HCT116 (cell line): Measurements from ENCODE around the gene IFITM10. TPM values are rescaled to one million over a fixed set of nuclear protein-coding genes. Genes with fewer than 3 reads are reported as not detected.

Experiments
- ATAC-seq: fragments of 200-7000 bp; cut with Tn5 transposase; 2 replicates; pipeline ENCODE4 v1.9.1; 2020; ENCODE audit warnings: mild to moderate bottlenecking, moderate library complexity
- BruUV-seq: library from RNA; stranded (reverse); fragments of 400-500 nt; replicated peaks from 2 replicates; lab custom pipeline; 2021; lab: Mats Ljungman, UMichigan
- CTCF ChIA-PET: fragments of 300-600 bp; sonication (Branson Sonifier 250); formaldehyde crosslinking; loops from one replicate; lab custom pipeline; 2021; ENCODE audit warnings: antibody characterized with exemption; lab: Charles Lee
- POLR2A ChIA-PET: fragments of 300-600, 350-600 bp; sonication (Branson Sonifier 250); formaldehyde crosslinking; loops from one replicate; lab custom pipeline; 2021; ENCODE audit warnings: antibody characterized with exemption; lab: Charles Lee
- RAD21 ChIA-PET, 2 experiments: fragments of 300-600 bp; sonication (Branson Sonifier 250); formaldehyde crosslinking; loops; one replicate each; lab custom pipeline; 2023; ENCODE audit warnings: low total read pairs in 2 of 2; ENCODE audit not compliant: uncharacterized antibody in 2 of 2, unreplicated experiment in 2 of 2, low non-redundant PET in 1 of 2; lab: Charles Lee
- DNase-seq: peaks from one replicate; pipeline ENCODE4 v3.0.0-alpha.2; 2010; ENCODE audit warnings: low read depth, low spot score
- H2AFZ ChIP-seq: fragments of 200-600 bp; shearing (Covaris generic), sonication (generic); 2 replicates; pipeline ENCODE4 v1.6.1; 2017; ENCODE audit warnings: low read depth, mixed run types, mixed read lengths, antibody characterized with exemption, low read length; ENCODE audit not compliant: poor library complexity, severe bottlenecking
- H3K27ac ChIP-seq: 2 replicates; pipeline ENCODE4 v1.5.1; 2012; ENCODE audit warnings: low read depth, low read length
- H3K27me3 ChIP-seq: fragments of 200-600 bp; sonication (generic); 2 replicates; pipeline ENCODE4 v1.6.1; 2016; ENCODE audit warnings: mixed run types, low read length, mixed read lengths; ENCODE audit not compliant: insufficient read depth
- H3K36me3 ChIP-seq, 2 experiments: fragments of 200-500 bp in 1 of 2; fragments of 200-600 bp in 1 of 2; sonication (Bioruptor generic) in 1 of 2; sonication (generic) in 1 of 2; 2 replicates each; pipeline versions ENCODE4 v1.5.1 to v1.6.1; 2014 to 2016; ENCODE audit warnings: low read length in 2 of 2, inconsistent platforms in 1 of 2, mixed read lengths in 1 of 2, mixed run types in 1 of 2; ENCODE audit not compliant: insufficient read depth in 2 of 2, control insufficient read depth in 1 of 2
- H3K4me1 ChIP-seq, 2 experiments: fragments of 200-600 bp in 1 of 2; sonication (generic) in 1 of 2; 2 replicates each; pipeline versions ENCODE4 v1.5.1 to v1.6.1; 2012 to 2017; ENCODE audit warnings: low read length in 2 of 2, inconsistent platforms in 1 of 2, mild to moderate bottlenecking in 1 of 2, mixed read lengths in 1 of 2, mixed run types in 1 of 2, moderate library complexity in 1 of 2; ENCODE audit not compliant: insufficient read depth in 2 of 2, control insufficient read depth in 1 of 2
- H3K4me2 ChIP-seq: fragments of 200-600 bp; sonication (generic); 2 replicates; pipeline ENCODE4 v1.6.1; 2017; ENCODE audit warnings: mixed run types, low read length, mixed read lengths
- H3K4me3 ChIP-seq, 2 experiments: fragments of 200-600 bp in 1 of 2; sonication (generic) in 1 of 2; replicated peaks in 1 of 2; 2 replicates each; pipeline ENCODE4 v1.5.1; 2011 to 2016; ENCODE audit warnings: low read length in 2 of 2, control low read depth in 1 of 2, low read depth in 1 of 2, mild to moderate bottlenecking in 1 of 2, mixed read lengths in 1 of 2, mixed run types in 1 of 2
- H3K79me2 ChIP-seq: fragments of 200-600 bp; sonication (generic); 2 replicates; pipeline ENCODE4 v1.6.1; 2017; ENCODE audit warnings: mild to moderate bottlenecking, mixed run types, low read length, moderate library complexity, mixed read lengths; ENCODE audit not compliant: insufficient read depth
- H3K9ac ChIP-seq: fragments of 200-600 bp; sonication (generic); 2 replicates; pipeline ENCODE4 v1.6.1; 2016; ENCODE audit warnings: low read length, mixed read lengths
- H3K9me2 ChIP-seq: fragments of 200-600 bp; sonication (generic), shearing (Covaris generic); 2 replicates; pipeline ENCODE4 v1.6.1; 2017; ENCODE audit warnings: mixed run types, mild to moderate bottlenecking, moderate library complexity; ENCODE audit not compliant: insufficient read depth
- H3K9me3 ChIP-seq, 2 experiments: fragments of 200-500 bp in 1 of 2; fragments of 200-600 bp in 1 of 2; sonication (Bioruptor generic) in 1 of 2; sonication (generic) in 1 of 2; 2 replicates each; pipeline ENCODE4 v1.6.1; 2014 to 2017; ENCODE audit warnings: low read length in 2 of 2, mixed read lengths in 2 of 2, inconsistent platforms in 1 of 2, low read depth in 1 of 2, mild to moderate bottlenecking in 1 of 2, mixed run types in 1 of 2, moderate library complexity in 1 of 2; ENCODE audit not compliant: control insufficient read depth in 1 of 2, insufficient read depth in 1 of 2
- H4K20me1 ChIP-seq: fragments of 200-600 bp; sonication (generic), shearing (Covaris generic); 2 replicates; pipeline ENCODE4 v1.6.1; 2017; ENCODE audit warnings: mixed run types, mild to moderate bottlenecking, moderate library complexity; ENCODE audit not compliant: insufficient read depth
- ATF3 ChIP-seq: IDR thresholded peaks from 2 replicates; pipeline ENCODE4 v1.6.1; 2012
- CBX3 ChIP-seq: IDR thresholded peaks from 2 replicates; pipeline ENCODE4 v1.6.1; 2012; ENCODE audit warnings: low read depth
- CEBPB ChIP-seq: IDR thresholded peaks from 2 replicates; pipeline ENCODE4 v1.6.1; 2012; ENCODE audit warnings: low read depth
- EGR1 ChIP-seq: IDR thresholded peaks from 2 replicates; pipeline ENCODE4 v1.6.1; 2012; ENCODE audit warnings: low read depth
- ELF1 ChIP-seq: IDR thresholded peaks from 2 replicates; pipeline ENCODE4 v1.6.1; 2012; ENCODE audit warnings: low read depth, borderline replicate concordance
- EZH2 ChIP-seq: fragments of 200-600 bp; sonication (generic); IDR thresholded peaks from 2 replicates; pipeline ENCODE4 v1.6.1; 2017; ENCODE audit warnings: antibody characterized with exemption, mixed run types
- JUND ChIP-seq: IDR thresholded peaks from 2 replicates; pipeline ENCODE4 v1.6.1; 2012
- POLR2A ChIP-seq: IDR thresholded peaks from 2 replicates; pipeline ENCODE4 v1.7.0; 2011; ENCODE audit warnings: borderline replicate concordance; ENCODE audit not compliant: insufficient read depth, insufficient read length; ENCODE audit errors: extremely low read depth
- POLR2AphosphoS5 ChIP-seq: IDR thresholded peaks from 2 replicates; pipeline ENCODE4 v1.6.1; 2011; ENCODE audit warnings: mild to moderate bottlenecking, low read depth, low read length, moderate library complexity
- RAD21 ChIP-seq: IDR thresholded peaks from 2 replicates; pipeline ENCODE4 v1.6.1; 2012; ENCODE audit warnings: low read depth, mild to moderate bottlenecking
- REST ChIP-seq: IDR thresholded peaks from 2 replicates; pipeline ENCODE4 v1.6.1; 2012; ENCODE audit warnings: low read depth
- SRF ChIP-seq: IDR thresholded peaks from 2 replicates; pipeline ENCODE4 v1.6.1; 2012; ENCODE audit warnings: low read depth
- TCF7L2 ChIP-seq: IDR thresholded peaks from 2 replicates; pipeline ENCODE4 v1.7.0; 2011; ENCODE audit warnings: borderline replicate concordance, inconsistent platforms; ENCODE audit not compliant: insufficient read depth, insufficient read length; ENCODE audit errors: extremely low read depth
- YY1 ChIP-seq: IDR thresholded peaks from 2 replicates; pipeline ENCODE4 v1.6.1; 2011; ENCODE audit warnings: low read length, low read depth, moderate library complexity, mild to moderate bottlenecking; ENCODE audit not compliant: insufficient replicate concordance; ENCODE audit errors: extremely low read depth
- ZBTB33 ChIP-seq: IDR thresholded peaks from 2 replicates; pipeline ENCODE4 v1.6.1; 2011; ENCODE audit warnings: mild to moderate bottlenecking, low read length, moderate library complexity; ENCODE audit not compliant: insufficient replicate concordance; ENCODE audit errors: extremely low read depth
- ZFX ChIP-seq: fragments of 450-650 bp; IDR thresholded peaks from 2 replicates; pipeline ENCODE4 v1.6.1; 2017
- intact Hi-C: fragments of 100-400 bp; cut with micrococcal nuclease; formaldehyde crosslinking; loops from 2 replicates; pipeline ENCODE4 v1.10.0; 2022
- total RNA-seq: library from RNA; stranded (reverse); gene quantifications from one replicate; pipeline ENCODE4 v1.2.1, GENCODE V29; 2021; ENCODE audit not compliant: unreplicated experiment

The IFITM10 gene
- total RNA-seq, 1 experiment from 2014 or later: 1.9 TPM

- intact Hi-C loops: no loop called here
- no peak for ATAC-seq
- no peak overlapping the region for H2AFZ ChIP-seq
- no peaks in the 10 kb centered on the region for H3K79me2 ChIP-seq
- no peak overlapping the region for H3K4me3 ChIP-seq
- H3K4me2 ChIP-seq: no peak overlapping the region
- H3K4me1 ChIP-seq: peaks cover 0 to under 1% of the 10 kb centered on the region in 2 experiments; a peak in 1 of 4 replicates
- no peaks in the 10 kb centered on the region for H4K20me1 ChIP-seq
- H3K9me3 ChIP-seq: no peaks in the 10 kb centered on the region
- no peaks in the 10 kb centered on the region for H3K9me2 ChIP-seq
- no peaks in the 10 kb centered on the region for H3K27me3 ChIP-seq
- ChIA-PET CTCF (no interaction called here), RAD21 (no interaction called here), POLR2A (no interaction called here)
- DNase-seq: no peak
- no peak overlapping the region for H3K9ac ChIP-seq
- TF ChIP-seq SRF (no peak), EGR1 (no peak), CBX3 (no peak), EZH2 (no peak), RAD21 (no peak), TCF7L2 (no peak), ELF1 (no peak)
- no TSS peak for BruUV-seq
- H3K36me3 ChIP-seq: no peaks in the 10 kb centered on the region; a peak in 1 of 4 replicates
- no peak overlapping the region for H3K27ac ChIP-seq
These were observed 4.9 kb upstream of the IFITM10 start for GRCh38 chr11:1755344-1755691.

- POLR2A ChIA-PET: no interaction called here
- no peaks in the 10 kb centered on the region for H4K20me1 ChIP-seq
- TF ChIP-seq JUND (no peak), REST (no peak), POLR2A (no peak), YY1 (no peak), RAD21 (no peak), ZBTB33 (no peak), EZH2 (no peak), ATF3 (no peak), CEBPB (no peak), ZFX (no peak), POLR2AphosphoS5 (no peak)
These were observed 4.2 kb upstream of the IFITM10 start for GRCh38 chr11:1754376-1755150.

More at GRCh38 chr11:1754376-1755150, 4.2 kb upstream of the IFITM10 start:
- H3K4me1 ChIP-seq: no peaks in the 10 kb centered on the region
- H3K4me2 ChIP-seq: no peak overlapping the region
- no peaks in the 10 kb centered on the region for H3K79me2 ChIP-seq
- CTCF ChIA-PET: no interaction called here
- intact Hi-C loops: no loop called here
- H3K4me3 ChIP-seq: no peak overlapping the region
- no peaks in the 10 kb centered on the region for H3K27me3 ChIP-seq
- RAD21 ChIA-PET: no interaction called here
- H3K27ac ChIP-seq: no peak overlapping the region
- ATAC-seq (no peak), DNase-seq (no peak)
- no peaks in the 10 kb centered on the region; a peak in 1 of 4 replicates for H3K36me3 ChIP-seq
- BruUV-seq: no TSS peak
- H3K9me2 ChIP-seq: no peaks in the 10 kb centered on the region
- H3K9ac ChIP-seq: no peak overlapping the region
- no peak overlapping the region for H2AFZ ChIP-seq
- no peaks in the 10 kb centered on the region for H3K9me3 ChIP-seq
